HFFc6 (cell line): ENCODE results near the gene ATP2C2. TPM values are rescaled to one million over a fixed set of nuclear protein-coding genes. Genes with fewer than 3 reads are reported as not detected.

Source experiments
- DNase-seq: peaks from one replicate; pipeline ENCODE4 v3.0.0-alpha.2; 2018
- H3K27ac Mint-ChIP-seq: 2 replicates; pipeline ENCODE4 v1.8.0; 2020; ENCODE audit warnings: mild to moderate bottlenecking, mixed read lengths
- H3K27me3 Mint-ChIP-seq: 2 replicates; pipeline ENCODE4 v1.8.0; 2021; ENCODE audit warnings: mild to moderate bottlenecking, moderate library complexity, mixed read lengths; ENCODE audit not compliant: insufficient read depth
- H3K36me3 Mint-ChIP-seq: 2 replicates; pipeline ENCODE4 v1.8.0; 2021; ENCODE audit warnings: low read depth, mixed read lengths
- H3K4me1 Mint-ChIP-seq: 2 replicates; pipeline ENCODE4 v1.8.0; 2020; ENCODE audit warnings: low read depth, mixed read lengths
- H3K4me3 Mint-ChIP-seq: 2 replicates; pipeline ENCODE4 v1.8.0; 2020; ENCODE audit warnings: mild to moderate bottlenecking, moderate library complexity, mixed read lengths
- H3K9me3 Mint-ChIP-seq: 2 replicates; pipeline ENCODE4 v1.8.0; 2020; ENCODE audit warnings: mild to moderate bottlenecking, mixed read lengths
- total RNA-seq, 6 experiments: library from RNA; stranded (reverse); fragmentation: NEBNext Ultra II Directional; extraction: Animal tissue kit (Norgen Biotek cat#: 25700); gene quantifications; 2 replicates in 1 of 6; 3 replicates in 5 of 6; pipeline ENCODE4 v1.2.3, GENCODE V29; 2021
- TF ChIP-seq, protein P1 (sequence below): fragments of 200-600 bp; sonication (generic); IDR thresholded peaks from 2 replicates; pipeline ENCODE4 v1.5.0; 2021; ENCODE audit warnings: antibody characterized with exemption, mild to moderate bottlenecking

Gene ATP2C2
- total RNA-seq, 6 experiments from 2014 or later: not detected

GRCh38 chr16:84404324-84404723 lies 36.0 kb downstream of the ATP2C2 start:
- Mint-ChIP-seq H3K36me3 (no peaks in the 10 kb centered on the region), H3K27ac (no peak overlapping the region), H3K4me3 (no peak overlapping the region), H3K4me1 (no peaks in the 10 kb centered on the region; the same call in 1 of the 2 replicates), H3K27me3 (peaks cover 38% of the 10 kb centered on the region), H3K9me3 (no peaks in the 10 kb centered on the region; the same call in 1 of the 2 replicates)
- TF ChIP-seq, protein P1, sequence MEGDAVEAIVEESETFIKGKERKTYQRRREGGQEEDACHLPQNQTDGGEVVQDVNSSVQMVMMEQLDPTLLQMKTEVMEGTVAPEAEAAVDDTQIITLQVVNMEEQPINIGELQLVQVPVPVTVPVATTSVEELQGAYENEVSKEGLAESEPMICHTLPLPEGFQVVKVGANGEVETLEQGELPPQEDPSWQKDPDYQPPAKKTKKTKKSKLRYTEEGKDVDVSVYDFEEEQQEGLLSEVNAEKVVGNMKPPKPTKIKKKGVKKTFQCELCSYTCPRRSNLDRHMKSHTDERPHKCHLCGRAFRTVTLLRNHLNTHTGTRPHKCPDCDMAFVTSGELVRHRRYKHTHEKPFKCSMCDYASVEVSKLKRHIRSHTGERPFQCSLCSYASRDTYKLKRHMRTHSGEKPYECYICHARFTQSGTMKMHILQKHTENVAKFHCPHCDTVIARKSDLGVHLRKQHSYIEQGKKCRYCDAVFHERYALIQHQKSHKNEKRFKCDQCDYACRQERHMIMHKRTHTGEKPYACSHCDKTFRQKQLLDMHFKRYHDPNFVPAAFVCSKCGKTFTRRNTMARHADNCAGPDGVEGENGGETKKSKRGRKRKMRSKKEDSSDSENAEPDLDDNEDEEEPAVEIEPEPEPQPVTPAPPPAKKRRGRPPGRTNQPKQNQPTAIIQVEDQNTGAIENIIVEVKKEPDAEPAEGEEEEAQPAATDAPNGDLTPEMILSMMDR: no peak
- DNase-seq: no peak

- DNase-seq: no peak
Observed at GRCh38 chr16:84404936-84405639, 36.8 kb downstream of the ATP2C2 start.

DNA sequence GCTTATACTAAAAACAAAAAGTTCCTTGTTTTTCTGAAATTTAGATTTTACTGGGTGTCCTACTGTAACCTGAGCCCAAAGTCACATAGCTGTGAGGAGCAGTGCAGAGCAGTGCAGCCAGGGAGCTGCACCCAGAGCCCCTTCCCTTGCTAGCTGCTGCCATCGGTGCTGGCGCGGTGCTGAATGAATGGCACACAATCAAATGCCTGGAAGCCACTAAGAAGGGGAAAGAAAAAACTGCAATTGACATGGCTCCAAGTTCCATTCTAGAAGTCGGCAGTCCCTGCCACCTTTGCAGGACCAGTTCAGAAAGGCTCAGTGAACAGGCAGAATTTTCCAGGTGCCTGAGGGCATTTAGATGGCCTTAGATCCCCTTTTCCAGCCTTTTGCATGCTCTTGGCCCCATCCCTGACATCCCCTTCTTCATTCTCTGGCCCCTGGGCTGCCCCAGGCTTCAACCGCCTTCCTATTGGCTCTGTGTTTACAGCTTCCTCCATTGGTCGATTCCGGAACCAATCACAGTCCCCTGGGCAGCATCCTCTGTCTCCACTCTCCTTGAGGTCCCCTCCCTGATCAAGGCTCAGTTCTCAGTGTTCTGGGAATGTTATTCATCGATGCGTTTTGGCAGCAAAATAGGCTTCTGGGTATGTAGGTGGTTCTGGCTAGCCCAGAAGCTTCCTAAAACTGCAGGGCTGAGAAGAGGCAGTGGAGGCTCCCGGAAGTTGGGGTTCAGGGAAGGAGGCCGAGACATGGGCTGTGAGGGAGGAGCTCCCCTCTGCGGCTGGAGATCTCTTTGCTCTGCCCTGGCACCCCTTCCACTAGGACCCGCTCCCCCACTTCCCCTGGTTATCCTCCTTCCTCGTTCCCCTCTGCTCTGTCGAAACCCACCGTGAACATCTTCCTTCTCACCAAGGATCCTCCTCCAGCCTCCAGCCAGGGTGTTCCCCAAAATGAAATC lies 37.9 kb downstream of the ATP2C2 start:
- Mint-ChIP-seq H3K4me1 (no peaks in the 10 kb centered on the region; the same call in 1 of the 2 replicates), H3K36me3 (no peaks in the 10 kb centered on the region), H3K27ac (no peak overlapping the region), H3K4me3 (no peak overlapping the region), H3K27me3 (peaks cover 47% of the 10 kb centered on the region), H3K9me3 (no peaks in the 10 kb centered on the region; the same call in 1 of the 2 replicates)
- TF ChIP-seq, protein P1: no peak
- no peak for DNase-seq

More at GRCh38 chr16:84404936-84405639, 36.8 kb downstream of the ATP2C2 start:
- TF ChIP-seq, protein P1: no peak
- H3K4me3 Mint-ChIP-seq: no peak overlapping the region
- H3K27me3 Mint-ChIP-seq: peaks cover 38% of the 10 kb centered on the region
- no peaks in the 10 kb centered on the region for H3K36me3 Mint-ChIP-seq
- no peaks in the 10 kb centered on the region; the same call in 1 of the 2 replicates for H3K9me3 Mint-ChIP-seq
- no peaks in the 10 kb centered on the region; the same call in 1 of the 2 replicates for H3K4me1 Mint-ChIP-seq
- no peak overlapping the region for H3K27ac Mint-ChIP-seq

- Mint-ChIP-seq H3K27me3 (peaks cover 47% of the 10 kb centered on the region), H3K36me3 (no peaks in the 10 kb centered on the region), H3K27ac (no peak overlapping the region), H3K9me3 (no peaks in the 10 kb centered on the region), H3K4me3 (no peak overlapping the region), H3K4me1 (no peaks in the 10 kb centered on the region; the same call in 1 of the 2 replicates)
- no peak for DNase-seq
- TF ChIP-seq, protein P1: no peak
Observed at GRCh38 chr16:84407588-84408313, 39.4 kb downstream of the ATP2C2 start.

DNA sequence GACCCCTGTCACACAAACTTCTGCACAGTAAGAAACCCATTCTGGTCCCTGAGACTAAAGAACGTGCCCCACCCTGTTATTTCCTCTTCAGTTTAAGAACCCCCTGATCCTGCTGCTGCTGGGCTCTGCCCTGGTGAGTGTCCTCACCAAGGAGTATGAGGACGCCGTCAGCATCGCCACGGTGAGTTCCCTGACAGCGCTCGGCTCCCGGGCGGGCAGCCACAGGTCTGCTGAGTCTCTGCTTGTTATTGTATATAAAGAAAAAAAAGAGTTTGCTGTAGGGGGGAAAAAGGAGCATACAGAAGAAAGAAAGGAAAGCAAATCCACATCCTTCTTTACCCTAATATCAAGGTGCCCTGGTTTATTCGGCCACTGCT lies 40.0 kb downstream of the ATP2C2 start:
- TF ChIP-seq, protein P1: no peak
- peaks cover 50% of the 10 kb centered on the region for H3K27me3 Mint-ChIP-seq
- no peaks in the 10 kb centered on the region for H3K36me3 Mint-ChIP-seq
- H3K4me1 Mint-ChIP-seq: no peaks in the 10 kb centered on the region; the same call in 1 of the 2 replicates
- H3K9me3 Mint-ChIP-seq: no peaks in the 10 kb centered on the region
- H3K27ac Mint-ChIP-seq: no peak overlapping the region
- no peak for DNase-seq
- H3K4me3 Mint-ChIP-seq: no peak overlapping the region
